ENCODE data around the gene LMNB1. TPM values are rescaled to one million over a fixed set of nuclear protein-coding genes. Genes with fewer than 3 reads are reported as not detected.
"Not testable (repeated sequence)": the region's sequence is repeated elsewhere in the genome, so short reads cannot be mapped to it uniquely, and the experiment has no call there.

LMNB1 gene
- total RNA-seq, 6 donors from 2014 or later = 11.1 to 18.5 (median 15.9) TPM

- no peaks in the 10 kb centered on the region for H3K36me3 ChIP-seq
- no peak overlapping the region for H3K4me3 ChIP-seq
- peaks cover 0 to 4% (median 4%) of the 10 kb centered on the region in 4 donors for H3K4me1 ChIP-seq
- peak overlapping the region; percentile 74 to 85 (median 76) for H3K27ac ChIP-seq
- no peaks in the 10 kb centered on the region for H3K27me3 ChIP-seq
- ATAC-seq (ENCODE audit: low FRiP score in 2 of 2) (peak; percentile 7 to 73), DNase-seq (no peak)
- H3K9me3 ChIP-seq = no peaks in the 10 kb centered on the region
- TF ChIP-seq, protein P1, sequence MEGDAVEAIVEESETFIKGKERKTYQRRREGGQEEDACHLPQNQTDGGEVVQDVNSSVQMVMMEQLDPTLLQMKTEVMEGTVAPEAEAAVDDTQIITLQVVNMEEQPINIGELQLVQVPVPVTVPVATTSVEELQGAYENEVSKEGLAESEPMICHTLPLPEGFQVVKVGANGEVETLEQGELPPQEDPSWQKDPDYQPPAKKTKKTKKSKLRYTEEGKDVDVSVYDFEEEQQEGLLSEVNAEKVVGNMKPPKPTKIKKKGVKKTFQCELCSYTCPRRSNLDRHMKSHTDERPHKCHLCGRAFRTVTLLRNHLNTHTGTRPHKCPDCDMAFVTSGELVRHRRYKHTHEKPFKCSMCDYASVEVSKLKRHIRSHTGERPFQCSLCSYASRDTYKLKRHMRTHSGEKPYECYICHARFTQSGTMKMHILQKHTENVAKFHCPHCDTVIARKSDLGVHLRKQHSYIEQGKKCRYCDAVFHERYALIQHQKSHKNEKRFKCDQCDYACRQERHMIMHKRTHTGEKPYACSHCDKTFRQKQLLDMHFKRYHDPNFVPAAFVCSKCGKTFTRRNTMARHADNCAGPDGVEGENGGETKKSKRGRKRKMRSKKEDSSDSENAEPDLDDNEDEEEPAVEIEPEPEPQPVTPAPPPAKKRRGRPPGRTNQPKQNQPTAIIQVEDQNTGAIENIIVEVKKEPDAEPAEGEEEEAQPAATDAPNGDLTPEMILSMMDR (IDR thresholded peaks at IDR 0.05) = no peak
- TF ChIP-seq POLR2A (IDR thresholded peaks at IDR 0.05) (no peak), EP300 (IDR thresholded peaks at IDR 0.05) (peak; percentile 7 to 89 (median 74)), POLR2AphosphoS5 (IDR thresholded peaks at IDR 0.05) (peak in 1 of 2 donors; percentile 89)
- 50 to 55% methylated on average over 6 of the region's 6 CpGs for WGBS, 2 donors
These were observed 34.7 kb downstream of the LMNB1 start for GRCh38 chr5:126811515-126812198.

- Histone ChIP-seq H3K27ac (peak overlapping the region; percentile 74 to 85 (median 76)), H3K9me3 (no peaks in the 10 kb centered on the region), H3K27me3 (no peaks in the 10 kb centered on the region), H3K4me1 (peaks cover 0 to 4% (median 4%) of the 10 kb centered on the region in 4 donors), H3K4me3 (no peak overlapping the region), H3K36me3 (no peaks in the 10 kb centered on the region)
- no peak for DNase-seq
- no peak for TF ChIP-seq POLR2AphosphoS5 (IDR thresholded peaks at IDR 0.05)
- no peak for TF ChIP-seq POLR2A (IDR thresholded peaks at IDR 0.05)
- TF ChIP-seq EP300 (IDR thresholded peaks at IDR 0.05) = no peak
- TF ChIP-seq, protein P1 (IDR thresholded peaks at IDR 0.05) = no peak
- WGBS, 2 donors = 70 to 81% methylated on average over 4 of the region's 4 CpGs
- ATAC-seq (ENCODE audit: low FRiP score in 2 of 2) = no peak
These were observed 35.2 kb downstream of the LMNB1 start for GRCh38 chr5:126812199-126812570.

DNA sequence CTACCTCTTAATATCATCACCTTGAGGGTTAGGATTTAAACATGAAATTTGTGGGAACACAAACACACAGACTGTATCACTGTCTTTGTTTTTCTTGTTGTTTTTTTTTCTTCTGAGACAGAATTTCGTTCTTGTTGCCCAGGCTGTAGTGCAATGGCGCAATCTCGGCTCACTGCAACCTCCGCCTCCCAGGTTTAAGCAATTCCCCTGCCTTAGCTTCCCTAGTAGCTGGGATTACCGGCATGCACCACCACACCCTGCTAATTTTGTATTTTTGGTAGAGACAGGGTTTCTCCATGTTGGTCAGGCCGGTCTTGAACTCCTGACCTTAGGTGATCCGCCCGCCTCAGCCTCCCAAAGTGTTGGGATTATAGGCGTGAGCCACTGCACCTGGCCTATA is 36.9 kb downstream of the LMNB1 start:
- not testable (repeated sequence) for H3K4me3 ChIP-seq; H3K27me3 ChIP-seq; ATAC-seq (ENCODE audit: low FRiP score in 2 of 2); H3K9me3 ChIP-seq; H3K36me3 ChIP-seq; H3K4me1 ChIP-seq
- DNase-seq = peak in 1 of 2 donors; percentile 40
- H3K27ac ChIP-seq = peak overlapping the region; percentile 52 to 85 (median 76)
- WGBS, 2 donors = 72 to 85% methylated on average over 9 of the region's 9 CpGs

DNA sequence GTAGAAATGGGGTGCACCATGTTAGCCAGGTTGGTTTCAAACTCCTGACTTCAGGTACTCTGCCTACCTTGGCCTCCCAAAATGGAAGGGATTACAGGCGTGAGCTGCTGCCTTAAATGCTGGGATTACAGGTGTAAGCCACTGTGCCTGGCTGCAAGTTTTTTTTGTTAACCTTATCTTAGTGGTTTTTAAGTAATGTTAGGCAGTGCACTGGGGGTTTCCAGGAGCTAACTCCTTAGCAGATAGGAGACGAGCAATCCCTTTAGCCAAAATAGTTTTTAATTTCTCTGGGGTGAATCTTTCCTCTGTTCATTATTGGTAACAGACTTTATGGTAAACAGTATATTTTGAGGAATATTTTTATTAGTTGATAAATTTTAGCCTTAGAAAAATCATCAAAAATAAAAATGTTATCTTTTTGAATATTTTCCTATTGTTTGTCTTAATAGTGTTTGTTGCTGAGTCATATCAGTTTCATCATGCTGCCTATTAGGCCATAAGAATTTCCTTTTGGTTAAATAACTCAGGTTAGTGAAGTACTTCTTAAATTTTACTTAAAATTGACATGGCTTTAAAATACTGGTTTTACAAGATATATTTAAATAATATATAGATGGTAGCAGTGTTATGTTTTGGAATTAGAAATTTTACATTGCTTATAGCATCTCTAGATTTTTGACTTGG is 37.9 kb downstream of the LMNB1 start:
- Histone ChIP-seq H3K27ac (peak overlapping the region; percentile 37 to 74 (median 50)), H3K36me3 (no peaks in the 10 kb centered on the region), H3K4me3 (no peak overlapping the region), H3K9me3 (no peaks in the 10 kb centered on the region), H3K4me1 (peaks cover 0 to 4% (median 4%) of the 10 kb centered on the region in 4 donors), H3K27me3 (no peaks in the 10 kb centered on the region)
- ATAC-seq (ENCODE audit: low FRiP score in 2 of 2) = no peak
- no peak for DNase-seq
- TF ChIP-seq EP300 (IDR thresholded peaks at IDR 0.05) = no peak
- TF ChIP-seq POLR2A (IDR thresholded peaks at IDR 0.05) = no peak
- TF ChIP-seq, protein P1 (IDR thresholded peaks at IDR 0.05) = no peak
- TF ChIP-seq POLR2AphosphoS5 (IDR thresholded peaks at IDR 0.05) = no peak
- WGBS, 2 donors = 87 to 88% methylated on average over 2 of the region's 2 CpGs

- Histone ChIP-seq H3K27me3 (no peaks in the 10 kb centered on the region), H3K27ac (no peak overlapping the region), H3K36me3 (peaks cover 0 to 4% (median 0%) of the 10 kb centered on the region in 4 donors), H3K9me3 (no peaks in the 10 kb centered on the region), H3K4me3 (no peak overlapping the region), H3K4me1 (peaks cover 0 to 4% (median 0%) of the 10 kb centered on the region in 4 donors)
- DNase-seq = no peak
- WGBS, 2 donors = 96% methylated on average over 8 of the region's 8 CpGs
- TF ChIP-seq EP300 (IDR thresholded peaks at IDR 0.05) (no peak), POLR2AphosphoS5 (IDR thresholded peaks at IDR 0.05) (no peak), POLR2A (IDR thresholded peaks at IDR 0.05) (no peak)
- TF ChIP-seq, protein P1 (IDR thresholded peaks at IDR 0.05) = no peak
- no peak for ATAC-seq (ENCODE audit: low FRiP score in 2 of 2)
These were observed 39.7 kb downstream of the LMNB1 start for GRCh38 chr5:126816649-126817048.

All from upper lobe of left lung (tissue), 6 donors.